Loucy (cell line): ENCODE data around the gene IL11RA.

Experiments used
- H2AFZ ChIP-seq: fragments of 200-600 bp; sonication (generic); 2 replicates; pipeline ENCODE4 v1.6.0; 2016; ENCODE audit warnings: antibody characterized with exemption, mild to moderate bottlenecking, low read length, moderate library complexity
- H3F3A ChIP-seq: fragments of 200-600 bp; 2 replicates; pipeline ENCODE4 v1.6.0; 2016; ENCODE audit warnings: antibody characterized with exemption, low read depth, mild to moderate bottlenecking
- H3K27me3 ChIP-seq: fragments of 200-600 bp; sonication (generic); 2 replicates; pipeline ENCODE4 v1.6.1; 2014; ENCODE audit warnings: low read length, mild to moderate bottlenecking; ENCODE audit not compliant: insufficient read depth, poor library complexity, severe bottlenecking
- H3K36me3 ChIP-seq: fragments of 200-600 bp; sonication (generic); 2 replicates; pipeline ENCODE4 v1.6.1; 2016; ENCODE audit warnings: low read length; ENCODE audit not compliant: insufficient read depth
- H3K4me1 ChIP-seq: fragments of 200-600 bp; sonication (generic); 2 replicates; pipeline ENCODE4 v1.5.1; 2014; ENCODE audit warnings: low read length, mild to moderate bottlenecking; ENCODE audit not compliant: insufficient read depth, poor library complexity, severe bottlenecking
- H3K4me2 ChIP-seq: fragments of 200-600 bp; sonication (generic); 2 replicates; pipeline ENCODE4 v1.6.0; 2014; ENCODE audit warnings: antibody characterized with exemption, low read length, low read depth, mild to moderate bottlenecking; ENCODE audit not compliant: poor library complexity, severe bottlenecking
- H3K4me3 ChIP-seq: fragments of 200-600 bp; sonication (generic); 2 replicates; pipeline ENCODE4 v1.5.1; 2014; ENCODE audit warnings: low read length, mild to moderate bottlenecking, mixed read lengths; ENCODE audit not compliant: poor library complexity, severe bottlenecking
- H3K79me2 ChIP-seq: fragments of 200-600 bp; sonication (generic); 2 replicates; pipeline ENCODE4 v1.6.1; 2014; ENCODE audit warnings: low read length; ENCODE audit not compliant: insufficient read depth
- H3K9ac ChIP-seq: fragments of 200-600 bp; sonication (generic); 2 replicates; pipeline ENCODE4 v1.6.0; 2014; ENCODE audit warnings: mild to moderate bottlenecking, low read depth, low read length, moderate library complexity; ENCODE audit not compliant: poor library complexity, severe bottlenecking
- H3K9me2 ChIP-seq: fragments of 200-600 bp; sonication (generic); replicated peaks from 2 replicates; pipeline ENCODE4 v1.6.1; 2016; ENCODE audit warnings: low read depth, low read length, mixed read lengths
- H3K9me3 ChIP-seq: fragments of 200-600 bp; sonication (generic); 2 replicates; pipeline ENCODE4 v1.6.1; 2014; ENCODE audit warnings: mild to moderate bottlenecking, antibody characterized with exemption, low read length, low read depth; ENCODE audit not compliant: insufficient read depth
- H4K20me1 ChIP-seq: fragments of 200-600 bp; sonication (generic); 2 replicates; pipeline ENCODE4 v1.6.0; 2014; ENCODE audit warnings: antibody characterized with exemption, low read length, mild to moderate bottlenecking; ENCODE audit not compliant: insufficient read depth, poor library complexity, severe bottlenecking
- EZH2phosphoT487 ChIP-seq: fragments of 200-600 bp; IDR thresholded peaks from 2 replicates; pipeline ENCODE4 v1.6.1; 2018; ENCODE audit warnings: antibody characterized with exemption, mild to moderate bottlenecking, moderate library complexity, borderline replicate concordance
- TF ChIP-seq, protein P1 (sequence below): fragments of 200-600 bp; sonication (generic); conservative IDR thresholded peaks from 2 replicates; pipeline ENCODE4 v1.5.1; 2014; ENCODE audit warnings: mild to moderate bottlenecking, antibody characterized with exemption, low read length

Gene IL11RA

DNA sequence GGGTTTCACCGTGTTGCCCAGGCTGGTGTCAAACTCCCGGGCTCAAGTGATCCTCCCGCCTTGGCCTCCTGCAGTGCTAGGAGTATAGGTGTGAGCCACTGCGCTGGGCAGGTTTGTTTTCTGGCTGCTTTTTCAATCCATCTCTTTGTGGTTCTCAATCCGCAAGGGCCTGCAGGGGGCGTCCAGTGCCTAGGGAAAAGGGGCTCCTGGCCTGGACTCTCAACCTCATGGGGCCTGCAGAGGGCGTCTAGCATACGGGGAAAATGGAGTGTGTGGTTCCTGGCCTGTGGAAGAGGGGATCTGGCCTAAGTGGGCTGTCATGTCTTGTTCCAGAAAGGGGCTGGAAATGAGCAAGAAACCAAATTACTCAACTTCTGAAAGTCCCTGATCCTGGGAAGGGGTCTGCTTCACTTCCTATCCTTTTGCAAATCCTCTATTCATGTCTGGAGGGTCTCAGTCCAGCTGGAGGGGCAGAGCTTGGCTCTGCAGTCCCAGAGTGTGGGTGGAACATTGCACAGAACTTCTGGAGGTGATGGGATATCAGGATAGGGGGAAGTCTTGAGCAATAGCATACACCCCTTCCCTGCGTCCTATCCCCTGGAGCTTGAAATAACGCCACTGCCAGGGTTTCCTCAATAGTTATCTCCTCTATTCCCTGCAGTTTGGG is 23.2 kb downstream of the IL11RA start:
- H4K20me1 ChIP-seq = no peaks in the 10 kb centered on the region
- TF ChIP-seq EZH2phosphoT487 = no peak
- TF ChIP-seq, protein P1, sequence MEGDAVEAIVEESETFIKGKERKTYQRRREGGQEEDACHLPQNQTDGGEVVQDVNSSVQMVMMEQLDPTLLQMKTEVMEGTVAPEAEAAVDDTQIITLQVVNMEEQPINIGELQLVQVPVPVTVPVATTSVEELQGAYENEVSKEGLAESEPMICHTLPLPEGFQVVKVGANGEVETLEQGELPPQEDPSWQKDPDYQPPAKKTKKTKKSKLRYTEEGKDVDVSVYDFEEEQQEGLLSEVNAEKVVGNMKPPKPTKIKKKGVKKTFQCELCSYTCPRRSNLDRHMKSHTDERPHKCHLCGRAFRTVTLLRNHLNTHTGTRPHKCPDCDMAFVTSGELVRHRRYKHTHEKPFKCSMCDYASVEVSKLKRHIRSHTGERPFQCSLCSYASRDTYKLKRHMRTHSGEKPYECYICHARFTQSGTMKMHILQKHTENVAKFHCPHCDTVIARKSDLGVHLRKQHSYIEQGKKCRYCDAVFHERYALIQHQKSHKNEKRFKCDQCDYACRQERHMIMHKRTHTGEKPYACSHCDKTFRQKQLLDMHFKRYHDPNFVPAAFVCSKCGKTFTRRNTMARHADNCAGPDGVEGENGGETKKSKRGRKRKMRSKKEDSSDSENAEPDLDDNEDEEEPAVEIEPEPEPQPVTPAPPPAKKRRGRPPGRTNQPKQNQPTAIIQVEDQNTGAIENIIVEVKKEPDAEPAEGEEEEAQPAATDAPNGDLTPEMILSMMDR = peak; percentile 97
- H3K79me2 ChIP-seq = no peaks in the 10 kb centered on the region
- no peaks in the 10 kb centered on the region for H3K36me3 ChIP-seq
- H3K4me3 ChIP-seq = no peak overlapping the region
- no peaks in the 10 kb centered on the region for H3K9me3 ChIP-seq
- no peak overlapping the region for H3K4me2 ChIP-seq
- no peaks in the 10 kb centered on the region for H3K4me1 ChIP-seq
- H3K9ac ChIP-seq = no peak overlapping the region
- H3K27me3 ChIP-seq = no peaks in the 10 kb centered on the region
- peak overlapping the region; percentile 71 for H2AFZ ChIP-seq
- H3K9me2 ChIP-seq = no peaks in the 10 kb centered on the region
- H3F3A ChIP-seq = no peaks in the 10 kb centered on the region

DNA sequence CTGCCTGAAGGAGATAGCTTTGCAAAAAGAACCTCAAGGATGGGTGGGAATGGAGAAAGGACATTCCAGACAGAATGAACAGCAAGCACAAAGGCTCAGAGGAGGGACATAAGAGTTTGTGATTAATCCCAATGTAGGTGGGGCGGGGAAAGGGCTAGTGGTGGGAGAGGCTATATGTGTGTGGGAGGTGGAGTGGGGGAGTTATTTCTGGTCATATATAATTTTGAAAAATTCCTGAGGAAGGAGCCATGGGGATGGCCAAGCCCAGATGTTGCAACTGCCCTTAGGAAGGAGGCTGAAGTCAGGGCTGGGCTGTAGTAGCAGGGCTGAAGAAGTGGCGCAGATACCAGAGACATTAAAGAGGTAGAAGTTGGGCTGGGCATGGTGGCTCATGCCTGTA is 23.9 kb downstream of the IL11RA start:
- H3K4me3 ChIP-seq = no peak overlapping the region
- no peaks in the 10 kb centered on the region for H3K9me3 ChIP-seq
- no peaks in the 10 kb centered on the region for H3K27me3 ChIP-seq
- H3K9me2 ChIP-seq = no peaks in the 10 kb centered on the region
- TF ChIP-seq EZH2phosphoT487 = no peak
- TF ChIP-seq, protein P1 = no peak
- H3K4me2 ChIP-seq = no peak overlapping the region
- H3K79me2 ChIP-seq = no peaks in the 10 kb centered on the region
- no peaks in the 10 kb centered on the region for H4K20me1 ChIP-seq
- H3K9ac ChIP-seq = no peak overlapping the region
- H2AFZ ChIP-seq = no peak overlapping the region; the same call in 1 of the 2 replicates
- no peaks in the 10 kb centered on the region for H3F3A ChIP-seq
- H3K4me1 ChIP-seq = no peaks in the 10 kb centered on the region
- H3K36me3 ChIP-seq = no peaks in the 10 kb centered on the region

DNA sequence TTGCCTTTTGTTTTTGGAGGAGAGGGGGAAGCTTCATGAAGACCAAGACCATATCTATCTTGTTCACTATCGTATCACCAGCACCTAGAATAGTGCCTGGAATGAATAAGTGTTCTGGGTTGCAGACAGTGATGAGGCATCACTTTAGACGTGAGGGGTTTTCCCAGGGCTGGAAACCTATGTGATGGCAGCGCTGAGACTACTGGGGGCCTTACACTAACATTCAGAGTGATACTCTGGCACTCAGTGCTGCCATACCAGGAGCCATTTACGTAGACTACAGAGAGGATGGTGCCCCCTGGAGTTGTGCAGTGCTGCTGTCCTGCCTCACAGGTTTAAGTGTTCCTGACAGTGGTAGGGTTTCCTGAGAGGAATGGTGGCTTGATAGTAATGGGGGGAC is 32.2 kb downstream of the IL11RA start:
- Histone ChIP-seq H3K9me2 (no peaks in the 10 kb centered on the region), H3K27me3 (no peaks in the 10 kb centered on the region), H3K4me2 (no peak overlapping the region), H4K20me1 (no peaks in the 10 kb centered on the region), H3K4me1 (no peaks in the 10 kb centered on the region), H3K36me3 (no peaks in the 10 kb centered on the region), H3F3A (no peaks in the 10 kb centered on the region), H3K9ac (no peak overlapping the region), H3K9me3 (no peaks in the 10 kb centered on the region), H2AFZ (no peak overlapping the region), H3K4me3 (no peak overlapping the region), H3K79me2 (no peaks in the 10 kb centered on the region)
- TF ChIP-seq, protein P1 = no peak
- no peak for TF ChIP-seq EZH2phosphoT487
